HEK293 (cell line): ENCODE measurements around the gene RTP4.

Experiments used
- CTCF ChIA-PET: fragments of 350-600 bp; formaldehyde crosslinking; extraction: SDS; loops from one replicate; lab custom pipeline; 2021; ENCODE audit warnings: antibody characterized with exemption; lab: Yijun Ruan, JAX
- POLR2A ChIA-PET: fragments of 300-600 bp; formaldehyde crosslinking; extraction: SDS; loops from one replicate; lab custom pipeline; 2020; ENCODE audit warnings: antibody characterized with exemption, inconsistent platforms; lab: Yijun Ruan, JAX
- H3K27ac ChIP-seq: fragments of 200-500 bp; sonication (Bioruptor generic); 2 replicates; pipeline ENCODE4 v1.5.1; 2014; ENCODE audit warnings: low read depth, low read length, control low read depth, inconsistent platforms; ENCODE audit errors: extremely low read depth
- H3K36me3 ChIP-seq, 2 experiments: fragments of 200-500 bp in 1 of 2; sonication (Bioruptor generic) in 1 of 2; 1 replicate in 1 of 2; 2 replicates in 1 of 2; pipeline ENCODE4 v1.5.1; 2014 to 2017; ENCODE audit warnings: inconsistent platforms in 2 of 2, low read length in 2 of 2; ENCODE audit not compliant: control insufficient read depth in 2 of 2, insufficient read depth in 1 of 2
- H3K4me1 ChIP-seq: fragments of 200-500 bp; sonication (Bioruptor generic); 2 replicates; pipeline ENCODE4 v1.5.1; 2014; ENCODE audit warnings: mild to moderate bottlenecking, low read length, inconsistent platforms; ENCODE audit not compliant: control insufficient read depth, insufficient read depth
- H3K4me3 ChIP-seq: 2 replicates; pipeline ENCODE4 v1.5.1; 2011; ENCODE audit warnings: low read depth, mild to moderate bottlenecking, control low read depth, low read length, moderate library complexity
- H3K9me3 ChIP-seq: fragments of 200-500 bp; sonication (Bioruptor generic); 2 replicates; pipeline ENCODE4 v1.5.1; 2014; ENCODE audit warnings: low read depth, low read length, inconsistent platforms; ENCODE audit not compliant: control insufficient read depth, insufficient read depth
- AEBP2 ChIP-seq: fragments of 450-650 bp; formaldehyde crosslinking; IDR thresholded peaks from 2 replicates; pipeline ENCODE4 v1.5.1; 2016; ENCODE audit warnings: missing biosample characterization, missing genetic modification characterization, borderline replicate concordance
- CTCF ChIP-seq: fragments of 450-650 bp; formaldehyde crosslinking; IDR thresholded peaks from 2 replicates; pipeline ENCODE4 v1.5.1; 2016; ENCODE audit warnings: missing biosample characterization, missing genetic modification characterization
- ELK4 ChIP-seq: IDR thresholded peaks from 2 replicates; pipeline ENCODE4 v1.6.1; 2011; ENCODE audit warnings: mild to moderate bottlenecking, low read depth, low read length, borderline replicate concordance
- PRDM4 ChIP-seq: fragments of 450-650 bp; formaldehyde crosslinking; IDR thresholded peaks from 2 replicates; pipeline ENCODE4 v1.5.1; 2017; ENCODE audit warnings: missing biosample characterization, missing genetic modification characterization
- TSHZ1 ChIP-seq: fragments of 450-650 bp; formaldehyde crosslinking; IDR thresholded peaks from 2 replicates; pipeline ENCODE4 v1.5.1; 2016; ENCODE audit warnings: missing biosample characterization, missing genetic modification characterization, borderline replicate concordance
- ZBTB20 ChIP-seq: fragments of 450-650 bp; formaldehyde crosslinking; IDR thresholded peaks from 2 replicates; pipeline ENCODE4 v1.5.1; 2016; ENCODE audit warnings: missing biosample characterization, missing genetic modification characterization
- ZIC2 ChIP-seq: fragments of 450-650 bp; formaldehyde crosslinking; IDR thresholded peaks from 2 replicates; pipeline ENCODE4 v1.5.1; 2016; ENCODE audit warnings: missing biosample characterization, missing genetic modification characterization
- ZNF274 ChIP-seq, 2 experiments: fragments of 200-500 bp in 1 of 2; fragments of 450-650 bp in 1 of 2; sonication (Bioruptor generic) in 1 of 2; formaldehyde crosslinking in 1 of 2; IDR thresholded peaks; 2 replicates each; pipeline versions ENCODE4 v1.5.1 to v1.6.1; 2014 to 2016; ENCODE audit warnings: borderline replicate concordance in 1 of 2, inconsistent platforms in 1 of 2, low read length in 1 of 2, missing biosample characterization in 1 of 2, missing genetic modification characterization in 1 of 2
- ZNF366 ChIP-seq: fragments of 450-650 bp; formaldehyde crosslinking; conservative IDR thresholded peaks from 2 replicates; pipeline ENCODE4 v1.5.1; 2016; ENCODE audit warnings: missing biosample characterization, missing genetic modification characterization
- ZNF398 ChIP-seq: fragments of 450-650 bp; formaldehyde crosslinking; IDR thresholded peaks from 2 replicates; pipeline ENCODE4 v1.5.1; 2017; ENCODE audit warnings: missing biosample characterization, missing genetic modification characterization
- ZNF433 ChIP-seq: fragments of 450-650 bp; formaldehyde crosslinking; IDR thresholded peaks from 2 replicates; pipeline ENCODE4 v1.5.1; 2016; ENCODE audit warnings: missing biosample characterization, missing genetic modification characterization, low read depth
- ZNF549 ChIP-seq: fragments of 450-650 bp; IDR thresholded peaks from 2 replicates; pipeline ENCODE4 v1.5.1; 2018; ENCODE audit warnings: missing biosample characterization, missing genetic modification characterization, mild to moderate bottlenecking, inconsistent platforms, moderate library complexity
- ZNF660 ChIP-seq: fragments of 450-650 bp; IDR thresholded peaks from 2 replicates; pipeline ENCODE4 v1.5.1; 2018; ENCODE audit warnings: missing biosample characterization, mild to moderate bottlenecking, missing genetic modification characterization
- ZNF704 ChIP-seq: fragments of 450-650 bp; formaldehyde crosslinking; IDR thresholded peaks from 2 replicates; pipeline ENCODE4 v1.5.1; 2016; ENCODE audit warnings: missing biosample characterization, missing genetic modification characterization
- ZNF843 ChIP-seq: fragments of 450-650 bp; formaldehyde crosslinking; IDR thresholded peaks from 2 replicates; pipeline ENCODE4 v1.5.1; 2016; ENCODE audit warnings: missing biosample characterization, missing genetic modification characterization

The RTP4 gene

GRCh38 chr3:187398955-187399354, 30.8 kb downstream of the RTP4 start:
- CTCF ChIA-PET = interaction anchor here (1.3 kb wide), 1 partner anchor 59 kb away, joined by 3 read pairs; no protein-coding TSS in a partner anchor
- Histone ChIP-seq H3K4me3 (no peak overlapping the region), H3K36me3 (no peaks in the 10 kb centered on the region), H3K27ac (no peak overlapping the region), H3K4me1 (no peaks in the 10 kb centered on the region), H3K9me3 (no peaks in the 10 kb centered on the region)
- POLR2A ChIA-PET = no interaction called here
- TF ChIP-seq ZBTB20 (tag by site-specific recombination) = no peak
- no peak for TF ChIP-seq TSHZ1
- TF ChIP-seq CTCF = no peak
- TF ChIP-seq ZNF549 (tag by site-specific recombination) = no peak
- TF ChIP-seq ZIC2 (tag by site-specific recombination) = no peak
- no peak for TF ChIP-seq ZNF704 (tag by site-specific recombination)
- TF ChIP-seq ZNF433 (tag by site-specific recombination) = no peak
- no peak for TF ChIP-seq ZNF274 (IDR thresholded peaks at IDR 0.05; ENCODE audit: low read length)
- no peak for TF ChIP-seq ZNF274 (tag by site-specific recombination; IDR thresholded peaks at IDR 0.05; ENCODE audit: borderline replicate concordance)
- no peak for TF ChIP-seq PRDM4 (tag by site-specific recombination)
- TF ChIP-seq ZNF398 (tag by site-specific recombination) = no peak
- no peak for TF ChIP-seq ZNF843 (tag by site-specific recombination)
- TF ChIP-seq ZNF366 (tag by site-specific recombination) = no peak
- no peak for TF ChIP-seq AEBP2 (tag by site-specific recombination)
- no peak for TF ChIP-seq ZNF660 (tag by site-specific recombination)
- no peak for TF ChIP-seq ELK4
